Right atrium auricular region (tissue), 2 donors: ENCODE measurements around the gene MYO16. TPM values are rescaled to one million over a fixed set of nuclear protein-coding genes. Genes with fewer than 3 reads are reported as not detected.

Experiments used
- DNase-seq: peaks from one replicate; pipeline ENCODE4 v3.0.0-alpha.2; 2019; ENCODE audit warnings: low spot score
- H3K27ac ChIP-seq, 2 donors: fragments of 200-600 bp; sonication (generic); 1 replicate in 1 of 2; 2 replicates in 1 of 2; pipeline ENCODE4 v1.5.1; 2016 to 2019
- H3K27me3 ChIP-seq, 2 donors: fragments of 200-600 bp; sonication (generic); one replicate each; pipeline versions ENCODE4 v1.5.1 to v1.6.0; 2017 to 2019
- H3K36me3 ChIP-seq: fragments of 200-600 bp; sonication (generic); one replicate; pipeline ENCODE4 v1.5.1; 2016
- H3K4me1 ChIP-seq, 2 donors: fragments of 200-600 bp; sonication (generic); one replicate each; pipeline versions ENCODE4 v1.5.1 to v1.6.0; 2017 to 2019
- H3K4me3 ChIP-seq, 2 donors: fragments of 200-600 bp; sonication (generic); 1 replicate in 1 of 2; 2 replicates in 1 of 2; pipeline ENCODE4 v1.5.1; 2017 to 2019; ENCODE audit warnings: mild to moderate bottlenecking in 1 of 2, moderate library complexity in 1 of 2
- H3K9me3 ChIP-seq, 2 donors: fragments of 200-600 bp; sonication (generic); one replicate each; pipeline ENCODE4 v1.5.1; 2019
- total RNA-seq, 2 donors: library from RNA; depleted of rRNA; stranded (reverse); fragments of >200 nt; gene quantifications; one replicate each; pipeline ENCODE4 v1.1.0, GENCODE V29; 2016
- TF ChIP-seq, protein P1 (sequence below), 2 donors: fragments of 200-600 bp; sonication (generic); IDR thresholded peaks; one replicate each; pipeline ENCODE4 v1.5.1; 2019; ENCODE audit warnings: antibody characterized with exemption in 2 of 2

MYO16 gene
- total RNA-seq, 2 donors from 2014 or later = 1.1 to 1.8 TPM

DNA sequence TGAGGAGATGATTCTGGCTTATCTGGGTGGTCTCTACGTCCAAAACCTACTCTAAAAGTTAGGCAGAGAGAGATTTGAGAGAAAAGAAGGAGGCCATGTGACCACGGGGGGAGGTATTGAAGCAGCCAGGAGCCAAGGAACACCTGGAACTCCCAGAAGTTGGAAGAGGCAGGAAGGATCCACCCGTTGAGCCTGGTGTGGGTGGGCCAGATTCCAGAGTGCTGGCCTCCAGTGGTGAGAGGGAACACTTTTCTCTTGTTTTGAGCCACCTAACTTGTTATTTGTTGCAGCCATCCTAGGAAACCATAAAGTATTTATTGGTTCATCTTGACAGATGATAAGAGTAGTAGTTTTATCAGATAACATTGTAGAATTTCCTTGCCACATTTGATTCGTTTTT is 396.9 kb downstream of the MYO16 start:
- Histone ChIP-seq H3K9me3 (no peaks in the 10 kb centered on the region), H3K36me3 (no peaks in the 10 kb centered on the region), H3K27ac (no peak overlapping the region), H3K4me3 (no peak overlapping the region), H3K4me1 (no peaks in the 10 kb centered on the region), H3K27me3 (no peaks in the 10 kb centered on the region)
- TF ChIP-seq, protein P1, sequence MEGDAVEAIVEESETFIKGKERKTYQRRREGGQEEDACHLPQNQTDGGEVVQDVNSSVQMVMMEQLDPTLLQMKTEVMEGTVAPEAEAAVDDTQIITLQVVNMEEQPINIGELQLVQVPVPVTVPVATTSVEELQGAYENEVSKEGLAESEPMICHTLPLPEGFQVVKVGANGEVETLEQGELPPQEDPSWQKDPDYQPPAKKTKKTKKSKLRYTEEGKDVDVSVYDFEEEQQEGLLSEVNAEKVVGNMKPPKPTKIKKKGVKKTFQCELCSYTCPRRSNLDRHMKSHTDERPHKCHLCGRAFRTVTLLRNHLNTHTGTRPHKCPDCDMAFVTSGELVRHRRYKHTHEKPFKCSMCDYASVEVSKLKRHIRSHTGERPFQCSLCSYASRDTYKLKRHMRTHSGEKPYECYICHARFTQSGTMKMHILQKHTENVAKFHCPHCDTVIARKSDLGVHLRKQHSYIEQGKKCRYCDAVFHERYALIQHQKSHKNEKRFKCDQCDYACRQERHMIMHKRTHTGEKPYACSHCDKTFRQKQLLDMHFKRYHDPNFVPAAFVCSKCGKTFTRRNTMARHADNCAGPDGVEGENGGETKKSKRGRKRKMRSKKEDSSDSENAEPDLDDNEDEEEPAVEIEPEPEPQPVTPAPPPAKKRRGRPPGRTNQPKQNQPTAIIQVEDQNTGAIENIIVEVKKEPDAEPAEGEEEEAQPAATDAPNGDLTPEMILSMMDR (IDR thresholded peaks at IDR 0.05) = no peak
- no peak for DNase-seq

DNA sequence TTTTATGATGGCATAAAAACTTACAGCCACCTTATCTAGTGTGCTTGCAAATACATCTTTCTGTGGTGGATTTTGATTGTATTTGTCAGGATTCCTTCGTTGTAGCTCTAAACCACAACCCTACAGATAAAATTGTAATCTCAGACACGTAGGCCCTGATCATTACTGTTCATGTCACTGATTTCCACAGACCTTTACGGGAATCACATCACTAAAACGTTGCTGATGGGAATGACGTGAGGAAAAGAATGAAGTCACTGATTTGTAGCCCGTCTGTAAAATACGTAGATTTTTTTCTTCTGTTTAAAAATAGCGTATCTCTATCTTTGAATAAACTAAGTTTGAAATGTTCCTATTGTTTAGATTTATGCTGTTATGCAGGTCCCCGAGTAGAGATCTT is 399.2 kb downstream of the MYO16 start:
- Histone ChIP-seq H3K4me1 (no peaks in the 10 kb centered on the region), H3K27me3 (no peaks in the 10 kb centered on the region), H3K27ac (no peak overlapping the region), H3K36me3 (no peaks in the 10 kb centered on the region), H3K4me3 (no peak overlapping the region), H3K9me3 (no peaks in the 10 kb centered on the region)
- no peak for DNase-seq
- TF ChIP-seq, protein P1 (IDR thresholded peaks at IDR 0.05) = no peak

DNA sequence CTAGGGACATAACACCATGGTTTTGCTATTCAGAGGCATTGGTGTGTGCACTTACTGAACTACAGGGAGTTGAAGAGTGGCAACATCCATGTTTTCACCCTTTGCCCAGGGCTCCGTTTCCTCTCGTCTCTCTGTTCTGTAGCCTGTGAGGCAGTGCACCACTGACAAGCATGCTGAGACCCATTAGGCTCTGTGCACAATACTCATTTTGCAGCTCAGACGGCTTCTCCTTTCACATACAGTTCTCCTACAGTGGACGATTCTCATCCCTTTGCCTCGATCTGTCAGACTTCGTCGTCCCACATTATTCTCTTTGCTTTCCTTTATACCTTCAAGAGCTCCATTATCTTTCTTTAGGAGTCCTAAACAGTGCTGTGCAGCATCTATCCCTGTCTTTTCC is 403.7 kb downstream of the MYO16 start:
- Histone ChIP-seq H3K4me3 (no peak overlapping the region), H3K9me3 (no peaks in the 10 kb centered on the region), H3K27ac (no peak overlapping the region), H3K4me1 (no peaks in the 10 kb centered on the region), H3K36me3 (no peaks in the 10 kb centered on the region), H3K27me3 (no peaks in the 10 kb centered on the region)
- no peak for DNase-seq
- TF ChIP-seq, protein P1 (IDR thresholded peaks at IDR 0.05) = no peak

DNA sequence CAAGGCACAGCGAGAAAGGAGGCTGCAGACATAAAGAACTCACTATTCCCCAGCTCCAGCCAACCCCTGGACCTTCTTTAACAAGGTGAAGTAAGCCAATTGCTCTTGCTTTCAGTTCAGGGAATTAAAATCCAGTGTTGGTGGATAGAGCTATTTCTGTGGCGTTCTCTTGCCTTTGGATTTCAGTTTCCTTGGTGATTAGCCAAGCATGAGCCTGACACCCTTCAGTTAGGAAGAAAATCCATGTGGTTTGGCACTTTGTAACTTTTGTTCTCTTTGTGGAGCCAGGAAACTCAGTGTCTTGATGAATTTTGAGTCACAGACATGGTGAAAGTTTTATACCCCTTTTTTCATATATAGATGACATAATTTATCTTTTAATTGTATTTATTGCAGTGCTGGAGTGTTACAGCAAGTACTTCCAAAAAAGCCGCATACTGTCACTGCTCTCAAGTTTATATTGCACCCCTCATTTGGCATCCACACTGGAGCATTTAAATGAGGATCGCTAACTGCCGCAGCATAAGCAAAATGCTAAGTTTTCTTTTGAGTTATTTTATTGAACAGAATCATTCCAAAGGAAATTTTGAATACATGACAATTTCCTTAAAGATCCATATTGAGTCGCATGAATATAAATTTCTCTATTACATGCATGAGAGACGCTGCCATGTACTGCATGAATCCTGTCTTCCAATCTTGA is 406.8 kb downstream of the MYO16 start:
- no peak overlapping the region for H3K27ac ChIP-seq
- H3K4me3 ChIP-seq = no peak overlapping the region
- H3K4me1 ChIP-seq = no peaks in the 10 kb centered on the region
- H3K27me3 ChIP-seq = no peaks in the 10 kb centered on the region
- no peaks in the 10 kb centered on the region for H3K9me3 ChIP-seq
- TF ChIP-seq, protein P1 (IDR thresholded peaks at IDR 0.05) = no peak
- H3K36me3 ChIP-seq = no peaks in the 10 kb centered on the region
- no peak for DNase-seq

DNA sequence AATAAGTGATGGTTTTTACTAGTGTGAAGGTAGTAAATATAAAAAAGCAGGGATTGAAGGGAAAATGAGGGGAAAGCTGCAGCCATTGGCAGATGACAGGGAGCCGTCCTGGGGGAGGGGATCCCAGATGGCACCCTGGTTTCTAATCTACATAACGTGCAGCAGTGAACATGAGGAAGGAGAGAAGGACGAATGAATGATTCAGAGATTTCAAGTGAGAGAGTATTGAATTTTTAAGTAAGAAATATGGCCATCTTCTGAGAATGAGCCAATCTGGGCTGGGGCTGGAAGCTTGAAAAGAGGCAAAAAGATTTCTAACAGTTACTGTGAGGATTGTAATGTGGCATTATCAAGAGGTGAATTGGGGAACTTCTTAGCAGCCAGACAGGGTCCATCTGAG is 414.2 kb downstream of the MYO16 start:
- no peaks in the 10 kb centered on the region for H3K4me1 ChIP-seq
- H3K27ac ChIP-seq = no peak overlapping the region
- DNase-seq = no peak
- H3K36me3 ChIP-seq = no peaks in the 10 kb centered on the region
- H3K9me3 ChIP-seq = no peaks in the 10 kb centered on the region
- H3K4me3 ChIP-seq = no peak overlapping the region
- no peaks in the 10 kb centered on the region for H3K27me3 ChIP-seq
- TF ChIP-seq, protein P1 (IDR thresholded peaks at IDR 0.05) = no peak

DNA sequence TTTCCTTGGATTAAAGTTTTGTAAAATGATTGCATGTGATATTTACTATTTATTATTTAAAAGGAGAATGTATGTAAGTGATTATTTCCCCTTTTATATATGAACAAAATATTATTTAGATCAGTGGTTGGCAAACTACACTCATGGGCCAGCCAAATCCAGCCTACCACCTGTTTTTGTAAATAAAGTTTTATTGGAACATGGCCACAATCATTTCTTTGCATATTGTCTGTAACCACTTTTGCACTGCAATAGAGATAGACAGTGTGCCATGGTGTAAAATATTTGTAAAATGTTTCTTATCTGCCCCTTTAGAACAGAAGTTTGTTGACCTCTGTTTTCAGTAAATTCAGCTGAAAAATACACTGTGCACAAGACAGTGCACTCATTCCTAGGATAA is 426.4 kb downstream of the MYO16 start:
- TF ChIP-seq, protein P1 (IDR thresholded peaks at IDR 0.05) = no peak
- Histone ChIP-seq H3K4me1 (no peaks in the 10 kb centered on the region), H3K27ac (no peak overlapping the region), H3K9me3 (no peaks in the 10 kb centered on the region), H3K36me3 (no peaks in the 10 kb centered on the region), H3K4me3 (no peak overlapping the region), H3K27me3 (no peaks in the 10 kb centered on the region)
- no peak for DNase-seq
